Mucosa of rectum (tissue), 2 donors: Measurements from ENCODE around the gene PLXNB2.

ENCODE experiments used
- H3K27ac ChIP-seq, 2 donors: one replicate each; pipeline ENCODE4 v1.7.0; 2013; ENCODE audit warnings: inconsistent platforms in 2 of 2, low read depth in 2 of 2, low read length in 2 of 2
- H3K27me3 ChIP-seq, 2 donors: one replicate each; pipeline ENCODE4 v1.7.0; 2013; ENCODE audit warnings: low read length in 2 of 2; ENCODE audit not compliant: control insufficient read depth in 2 of 2, insufficient read depth in 2 of 2
- H3K36me3 ChIP-seq, 2 donors: one replicate each; pipeline ENCODE4 v1.7.0; 2013; ENCODE audit warnings: low read length in 2 of 2; ENCODE audit not compliant: control insufficient read depth in 2 of 2, insufficient read depth in 2 of 2
- H3K4me1 ChIP-seq, 2 donors: one replicate each; pipeline ENCODE4 v1.7.0; 2013; ENCODE audit warnings: low read length in 2 of 2, mild to moderate bottlenecking in 1 of 2; ENCODE audit not compliant: control insufficient read depth in 2 of 2, insufficient read depth in 2 of 2
- H3K4me3 ChIP-seq, 2 donors: one replicate each; pipeline ENCODE4 v1.7.0; 2013; ENCODE audit warnings: low read length in 2 of 2
- H3K9ac ChIP-seq, 2 donors: one replicate each; pipeline ENCODE4 v1.7.0; 2013; ENCODE audit warnings: low read length in 2 of 2, low read depth in 1 of 2, mild to moderate bottlenecking in 1 of 2
- H3K9me3 ChIP-seq, 2 donors: one replicate each; pipeline ENCODE4 v1.7.0; 2013; ENCODE audit warnings: low read length in 2 of 2; ENCODE audit not compliant: control insufficient read depth in 2 of 2
- donor health status: healthy.
- donor health status: Normal muscosa, but diverticular disease.

The PLXNB2 gene

DNA sequence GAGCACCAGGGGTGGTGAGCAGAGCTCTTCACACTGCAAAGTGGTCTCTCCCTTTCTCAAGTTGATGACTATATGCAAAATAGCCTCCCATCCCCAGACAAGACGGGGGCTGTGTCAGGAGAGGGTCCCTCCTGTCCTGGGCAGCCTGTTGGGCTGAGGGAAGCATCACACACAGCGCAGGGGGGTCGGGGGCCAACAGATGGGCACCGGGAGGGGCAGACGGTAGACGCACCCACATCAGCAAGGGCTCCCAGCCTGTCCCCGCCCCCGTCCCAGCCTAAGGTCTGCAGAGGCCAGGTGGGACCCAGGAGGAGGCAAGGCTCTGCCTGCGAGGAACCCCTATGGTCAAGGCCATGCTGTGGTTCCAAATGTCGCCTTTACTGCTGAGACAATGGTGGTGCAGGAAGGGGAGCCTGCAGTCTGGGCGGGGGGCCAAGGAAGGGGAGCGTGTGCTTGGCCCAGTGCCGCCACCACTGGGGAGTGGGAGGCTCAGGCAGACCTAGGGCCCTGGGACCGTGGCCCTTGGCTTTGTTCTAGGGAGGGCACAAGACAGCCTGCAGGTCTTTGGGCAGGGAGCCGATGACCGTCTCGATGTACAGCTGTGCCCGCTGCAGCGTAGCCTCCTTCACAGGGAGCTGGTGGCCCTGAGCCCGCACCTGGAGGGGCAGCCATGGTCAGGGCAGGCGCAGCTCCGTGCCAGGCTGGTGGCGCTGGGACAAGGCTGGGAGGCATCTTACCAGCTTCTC lies 4.3 kb upstream of the PLXNB2 start:
- Histone ChIP-seq H3K9me3 (no peaks in the 10 kb centered on the region), H3K27me3 (no peaks in the 10 kb centered on the region), H3K4me1 (peaks cover 23 to 24% of the 10 kb centered on the region in 2 donors)

DNA sequence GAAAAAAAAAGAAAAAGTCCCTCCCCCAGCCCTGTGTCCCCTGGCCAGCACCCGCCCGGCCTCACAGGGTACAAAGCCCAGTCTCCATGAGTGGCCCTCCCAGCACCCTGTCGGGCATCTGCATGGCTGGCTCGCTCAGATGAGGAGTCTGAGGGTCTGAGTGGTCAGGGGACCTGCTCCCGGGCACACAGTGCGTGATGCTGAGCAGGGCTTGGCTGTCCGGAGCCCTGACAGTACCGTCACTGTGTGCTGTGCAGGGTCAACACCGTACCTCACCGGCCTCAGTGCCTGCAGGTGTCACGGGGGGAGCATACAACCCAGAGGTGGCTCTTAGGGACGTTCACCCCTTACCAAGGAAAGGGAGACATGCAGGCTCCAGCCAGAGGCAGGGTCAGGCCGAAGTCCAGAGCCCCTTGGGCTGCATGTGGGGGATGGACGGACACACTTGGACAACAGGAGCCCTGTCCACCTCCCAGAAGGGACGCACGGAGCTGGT lies 3.6 kb upstream of the PLXNB2 start:
- no peak overlapping the region for H3K9ac ChIP-seq
- no peaks in the 10 kb centered on the region for H3K9me3 ChIP-seq
- H3K4me3 ChIP-seq: no peak overlapping the region
- no peaks in the 10 kb centered on the region for H3K36me3 ChIP-seq
- peaks cover 25 to 28% of the 10 kb centered on the region in 2 donors for H3K4me1 ChIP-seq
- H3K27me3 ChIP-seq: no peaks in the 10 kb centered on the region
- H3K27ac ChIP-seq: no peak overlapping the region

More for the DNA sequence above, 4.3 kb upstream of the PLXNB2 start:
- Histone ChIP-seq H3K4me3 (no peak overlapping the region), H3K36me3 (no peaks in the 10 kb centered on the region), H3K27ac (no peak overlapping the region), H3K9ac (no peak overlapping the region)

DNA sequence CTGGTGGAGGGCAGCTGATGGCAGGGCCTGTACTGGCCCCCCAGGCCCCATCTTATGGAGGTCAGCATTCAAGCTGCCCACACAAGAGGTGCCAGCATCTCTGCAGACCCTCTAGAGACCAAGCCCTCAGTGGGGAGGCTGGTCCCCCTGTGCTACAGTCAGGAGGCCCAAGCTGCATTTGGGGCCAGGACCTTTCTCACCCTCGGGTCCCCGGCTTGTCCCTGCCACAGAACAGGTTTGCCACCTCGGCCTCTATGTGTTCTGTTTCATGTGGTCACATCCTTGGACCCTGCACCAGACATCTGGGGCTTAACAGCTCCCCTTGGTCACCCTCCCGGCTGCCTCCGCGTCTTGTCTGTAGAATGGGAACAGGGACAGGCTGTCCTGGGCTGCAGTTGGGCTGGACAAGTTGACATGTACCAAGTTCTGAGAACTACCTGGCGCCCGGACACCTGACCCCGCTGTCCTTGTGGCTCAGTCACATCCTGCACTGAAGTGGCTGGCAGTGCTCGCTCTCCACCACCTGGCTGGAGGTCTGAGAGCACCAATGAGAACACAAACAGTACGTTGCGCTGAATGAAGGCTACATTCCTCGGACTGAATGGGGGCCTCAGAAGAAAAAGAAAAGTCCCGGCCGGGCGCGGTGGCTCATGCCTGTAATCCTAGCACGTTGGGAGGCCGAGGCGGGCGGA lies 2.7 kb upstream of the PLXNB2 start:
- H3K27ac ChIP-seq: peak overlapping the region in 1 of 2 donors; percentile 0
- H3K4me3 ChIP-seq: no peak overlapping the region
- H3K9ac ChIP-seq: no peak overlapping the region
- H3K4me1 ChIP-seq: peaks cover 34 to 35% of the 10 kb centered on the region in 2 donors
- no peaks in the 10 kb centered on the region for H3K9me3 ChIP-seq
- H3K36me3 ChIP-seq: no peaks in the 10 kb centered on the region
- H3K27me3 ChIP-seq: no peaks in the 10 kb centered on the region

DNA sequence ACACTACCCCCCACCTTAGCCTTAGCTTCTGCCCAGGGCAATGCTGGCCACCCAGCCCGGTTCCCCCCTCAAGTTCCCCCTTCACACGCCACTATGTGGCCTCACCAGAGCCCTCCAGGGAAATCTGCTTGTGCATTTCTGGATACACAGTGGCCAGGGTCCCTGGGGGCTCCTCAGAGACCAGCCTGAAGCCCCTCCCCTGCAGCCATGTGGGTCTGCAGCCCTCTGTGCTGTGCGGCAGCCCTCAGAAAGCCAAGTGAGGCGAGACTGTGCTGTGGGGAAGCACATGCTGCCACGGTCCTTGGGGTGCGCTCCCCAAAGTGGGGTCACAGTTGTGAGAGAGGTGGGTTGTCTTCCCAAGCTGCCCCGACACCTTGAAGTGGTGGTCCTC lies 2.1 kb upstream of the PLXNB2 start:
- H3K9me3 ChIP-seq: no peaks in the 10 kb centered on the region
- H3K9ac ChIP-seq: no peak overlapping the region
- H3K4me1 ChIP-seq: peaks cover 34 to 39% of the 10 kb centered on the region in 2 donors
- H3K36me3 ChIP-seq: no peaks in the 10 kb centered on the region
- H3K27me3 ChIP-seq: no peaks in the 10 kb centered on the region
- peak overlapping the region; percentile 69 to 77 for H3K27ac ChIP-seq
- H3K4me3 ChIP-seq: no peak overlapping the region

DNA sequence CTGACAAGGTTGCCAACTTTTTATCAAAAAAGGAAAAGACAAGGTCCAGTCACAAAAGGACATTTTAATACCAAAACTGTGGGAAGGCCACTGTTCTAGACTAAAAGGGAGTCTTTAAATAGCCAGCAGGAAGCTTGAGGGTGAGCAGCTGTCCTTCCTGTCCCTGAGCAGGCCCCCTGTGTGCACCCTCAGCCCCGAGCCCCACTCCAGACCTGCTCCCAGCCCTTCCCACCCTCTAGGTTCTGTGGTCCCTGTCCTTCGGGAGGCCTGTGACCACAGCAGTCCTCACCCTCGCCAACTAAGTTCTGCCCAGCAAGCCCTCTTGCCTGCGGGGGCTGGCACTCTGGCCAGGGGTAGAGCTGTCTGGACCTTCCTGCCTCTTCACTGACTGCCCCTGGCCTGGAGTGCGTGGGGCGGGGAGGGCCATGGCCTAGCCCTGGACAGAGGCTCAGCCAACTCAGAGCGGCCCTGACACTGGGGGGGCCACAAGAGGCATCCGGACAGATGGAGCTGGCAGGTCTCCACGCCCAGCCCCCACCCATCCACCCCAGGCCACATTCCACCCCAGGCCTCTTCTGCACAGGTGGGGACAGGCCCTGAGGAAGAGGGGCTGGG lies 1.6 kb upstream of the PLXNB2 start:
- H3K27me3 ChIP-seq: no peaks in the 10 kb centered on the region
- peak overlapping the region in 1 of 2 donors; percentile 13 for H3K4me3 ChIP-seq
- peak overlapping the region; percentile 12 to 32 for H3K9ac ChIP-seq
- H3K9me3 ChIP-seq: no peaks in the 10 kb centered on the region
- H3K27ac ChIP-seq: peak overlapping the region; percentile 69 to 77
- no peaks in the 10 kb centered on the region for H3K36me3 ChIP-seq
- peaks cover 35 to 38% of the 10 kb centered on the region in 2 donors for H3K4me1 ChIP-seq

DNA sequence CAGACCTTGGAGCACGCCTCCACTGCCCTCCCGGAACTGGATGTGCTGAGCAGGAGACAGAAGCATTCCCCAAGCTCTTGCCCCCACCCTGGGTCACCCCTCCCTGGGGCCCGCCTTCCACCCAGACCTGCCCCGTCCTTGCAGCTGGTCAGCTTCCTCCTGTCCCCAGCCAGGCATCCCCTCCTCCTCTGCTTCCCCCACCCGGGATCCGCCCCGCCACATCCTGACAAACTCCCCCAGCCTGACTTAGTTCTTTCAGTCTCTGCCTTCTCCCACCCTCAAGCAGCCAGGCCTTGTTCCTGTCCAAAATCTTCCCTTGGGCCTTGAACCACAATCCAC lies 1.1 kb upstream of the PLXNB2 start:
- H3K27ac ChIP-seq: peak overlapping the region; percentile 72 to 77
- no peaks in the 10 kb centered on the region for H3K27me3 ChIP-seq
- H3K4me1 ChIP-seq: peaks cover 38 to 41% of the 10 kb centered on the region in 2 donors
- no peak overlapping the region for H3K4me3 ChIP-seq
- peak overlapping the region in 1 of 2 donors; percentile 12 for H3K9ac ChIP-seq
- no peaks in the 10 kb centered on the region for H3K36me3 ChIP-seq
- no peaks in the 10 kb centered on the region for H3K9me3 ChIP-seq

DNA sequence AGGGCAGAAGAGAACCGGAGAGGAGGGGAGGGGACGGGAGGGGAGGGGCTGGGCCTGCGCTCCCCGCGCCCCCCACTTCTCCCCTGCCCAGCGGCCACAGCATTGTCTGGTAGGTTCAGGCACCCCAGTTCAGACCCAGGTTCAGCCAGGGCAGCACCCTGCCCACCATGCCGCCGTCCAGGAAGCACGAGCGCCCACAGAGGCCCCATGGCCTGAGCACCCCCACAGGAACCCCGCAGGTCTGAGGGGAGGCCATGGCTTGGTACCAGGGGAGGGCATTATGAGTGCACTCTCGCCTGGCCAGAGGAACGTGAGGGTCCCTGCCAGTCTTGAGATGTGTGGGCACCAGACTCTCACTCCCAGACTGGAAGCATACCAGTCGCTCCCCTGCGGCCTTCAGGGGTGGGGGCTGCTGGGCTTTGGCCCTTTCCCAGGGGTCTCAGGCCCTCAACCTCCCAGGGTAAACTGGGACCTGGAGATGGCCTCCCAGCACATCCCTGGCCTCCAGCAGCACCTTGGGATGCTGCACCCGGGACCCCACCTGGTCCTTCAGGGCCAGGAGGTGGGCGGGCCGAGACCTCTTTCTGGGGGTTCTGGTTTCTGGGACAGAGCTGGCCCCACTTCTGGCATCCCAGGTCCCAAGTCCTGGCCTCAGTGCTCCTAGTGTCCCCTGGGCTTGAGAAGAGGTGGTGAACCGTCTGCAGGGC lies 597 bp upstream of the PLXNB2 start:
- Histone ChIP-seq H3K4me1 (peaks cover 43 to 47% of the 10 kb centered on the region in 2 donors), H3K36me3 (no peaks in the 10 kb centered on the region), H3K9me3 (no peaks in the 10 kb centered on the region), H3K9ac (no peak overlapping the region), H3K4me3 (no peak overlapping the region), H3K27ac (peak overlapping the region; percentile 72 to 77), H3K27me3 (no peaks in the 10 kb centered on the region)

DNA sequence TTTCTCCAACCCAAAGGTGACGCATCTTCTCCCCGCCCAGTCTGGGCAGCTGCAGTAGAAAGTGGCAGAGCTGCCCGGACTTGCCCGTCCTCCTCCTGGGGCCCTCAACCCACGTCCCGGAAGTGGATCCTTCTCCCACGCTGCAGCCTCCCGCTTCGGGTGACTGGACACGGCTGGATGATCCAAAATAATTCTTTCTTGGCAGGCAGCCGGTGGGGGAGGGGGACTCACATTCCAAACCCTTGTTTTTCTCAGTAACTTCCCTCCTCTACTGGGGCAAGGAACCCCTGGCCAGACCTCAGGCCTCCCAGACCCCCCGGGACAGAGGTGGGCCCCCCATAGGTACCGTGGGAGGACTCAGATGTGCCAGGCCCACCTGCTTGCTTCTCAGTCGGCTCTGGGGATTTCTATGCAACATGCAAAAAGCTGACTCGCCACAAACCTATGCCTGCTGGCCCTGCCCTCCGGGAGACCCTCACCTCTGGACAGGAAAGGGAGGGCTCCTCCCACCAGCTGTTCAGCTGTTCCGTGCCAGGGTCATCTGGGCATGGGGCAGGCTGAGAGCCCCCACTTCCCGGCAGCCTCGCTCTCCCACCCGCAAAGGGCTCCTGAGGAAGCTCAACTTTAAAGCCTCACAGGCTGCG lies 1.4 kb downstream of the PLXNB2 start:
- Histone ChIP-seq H3K27ac (peak overlapping the region; percentile 91 to 95), H3K27me3 (no peaks in the 10 kb centered on the region), H3K4me3 (peak overlapping the region; percentile 82 to 84), H3K9ac (peak overlapping the region; percentile 88 to 93), H3K4me1 (peaks cover 63 to 67% of the 10 kb centered on the region in 2 donors), H3K36me3 (no peaks in the 10 kb centered on the region), H3K9me3 (no peaks in the 10 kb centered on the region)

DNA sequence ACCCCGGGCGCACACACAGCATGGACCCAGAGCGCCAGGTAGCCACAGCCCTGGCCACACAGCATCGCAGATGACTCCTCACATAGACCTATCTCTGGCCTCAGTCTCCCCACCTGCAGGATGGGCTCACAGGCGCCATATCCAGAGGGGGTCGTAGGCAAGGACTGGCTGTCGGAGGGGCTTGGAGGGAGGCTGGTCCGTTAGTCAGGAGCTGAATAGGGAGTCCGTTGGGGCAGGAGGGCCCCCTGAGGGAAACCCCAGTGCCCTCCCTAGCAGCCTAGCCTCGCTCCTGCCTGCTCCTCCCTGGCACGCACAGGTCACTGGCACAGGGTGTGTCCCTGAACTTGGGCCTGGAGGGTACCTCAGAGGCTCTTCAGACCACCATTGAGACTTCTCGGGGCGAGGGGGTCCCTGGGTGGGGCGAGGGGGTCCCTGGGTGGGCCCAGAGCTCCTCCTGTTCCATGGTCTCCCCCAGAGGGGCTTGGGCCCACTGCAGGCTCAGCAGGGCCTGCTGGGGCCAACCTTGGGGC lies 2.0 kb downstream of the PLXNB2 start:
- Histone ChIP-seq H3K9ac (peak overlapping the region; percentile 88 to 93), H3K27me3 (no peaks in the 10 kb centered on the region), H3K4me1 (peaks cover 69 to 73% of the 10 kb centered on the region in 2 donors)

More for the DNA sequence above, 2.0 kb downstream of the PLXNB2 start:
- peak overlapping the region; percentile 82 to 84 for H3K4me3 ChIP-seq
- H3K36me3 ChIP-seq: no peaks in the 10 kb centered on the region
- H3K9me3 ChIP-seq: no peaks in the 10 kb centered on the region
- peak overlapping the region; percentile 91 to 95 for H3K27ac ChIP-seq
